Stimulated activated CD4-positive, alpha-beta T cell treated with anti-CD3 and anti-CD28 coated beads, TNF-alpha, amount 100 ng/mL, for 4 hours (primary cell): ENCODE results near the gene CUEDC1.
A peak's percentile ranks its signal among the peaks of the same experiment; 100 is the strongest.

Source experiments
- DNase-seq, 3 experiments: peaks; one replicate each; pipeline ENCODE4 v3.0.0-alpha.2; 2020; ENCODE audit warnings: low read depth in 3 of 3

Gene CUEDC1

GRCh38 chr17:57957120-57957850 is 2.1 kb upstream of the CUEDC1 start:
- no peak for DNase-seq

DNA sequence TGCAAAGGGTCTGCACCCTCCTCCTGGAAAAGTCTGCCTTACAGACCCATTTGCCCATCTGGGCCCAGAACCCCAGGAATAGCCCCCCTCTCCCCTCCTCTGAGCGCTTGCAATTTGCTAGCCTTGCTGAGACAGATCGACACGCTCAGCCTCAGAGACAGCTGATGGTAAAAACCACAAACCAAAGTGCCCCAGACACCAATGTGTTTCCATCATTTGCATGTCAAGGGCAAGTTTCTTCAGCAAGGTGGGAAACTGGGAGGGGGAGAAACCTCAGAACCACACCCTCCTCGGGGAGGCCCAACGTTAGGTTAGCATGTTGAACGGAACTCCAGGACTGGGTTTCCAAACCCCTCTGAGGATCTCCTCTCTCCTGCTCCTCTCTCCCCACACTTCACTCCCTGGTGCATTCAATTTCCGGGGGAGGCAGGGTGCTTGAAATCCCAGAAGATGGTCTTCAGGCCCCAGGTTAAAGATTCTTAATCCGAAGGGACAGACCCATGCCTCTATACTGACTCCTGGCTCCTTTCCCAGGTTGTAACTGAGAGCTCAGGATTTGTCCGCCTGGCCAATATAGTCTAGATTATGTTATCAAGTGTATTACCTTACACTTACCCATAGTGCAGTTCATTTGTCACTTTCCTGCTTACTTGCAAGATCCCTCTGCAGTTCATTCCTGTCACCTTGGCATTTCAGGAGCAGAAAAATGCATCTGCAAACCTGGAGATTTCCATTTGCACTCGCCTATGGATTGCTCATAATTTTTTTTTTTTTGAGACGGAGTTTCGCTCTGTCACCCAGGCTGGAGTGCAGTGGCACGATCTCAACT is 1.3 kb upstream of the CUEDC1 start:
- no peak for DNase-seq

DNA sequence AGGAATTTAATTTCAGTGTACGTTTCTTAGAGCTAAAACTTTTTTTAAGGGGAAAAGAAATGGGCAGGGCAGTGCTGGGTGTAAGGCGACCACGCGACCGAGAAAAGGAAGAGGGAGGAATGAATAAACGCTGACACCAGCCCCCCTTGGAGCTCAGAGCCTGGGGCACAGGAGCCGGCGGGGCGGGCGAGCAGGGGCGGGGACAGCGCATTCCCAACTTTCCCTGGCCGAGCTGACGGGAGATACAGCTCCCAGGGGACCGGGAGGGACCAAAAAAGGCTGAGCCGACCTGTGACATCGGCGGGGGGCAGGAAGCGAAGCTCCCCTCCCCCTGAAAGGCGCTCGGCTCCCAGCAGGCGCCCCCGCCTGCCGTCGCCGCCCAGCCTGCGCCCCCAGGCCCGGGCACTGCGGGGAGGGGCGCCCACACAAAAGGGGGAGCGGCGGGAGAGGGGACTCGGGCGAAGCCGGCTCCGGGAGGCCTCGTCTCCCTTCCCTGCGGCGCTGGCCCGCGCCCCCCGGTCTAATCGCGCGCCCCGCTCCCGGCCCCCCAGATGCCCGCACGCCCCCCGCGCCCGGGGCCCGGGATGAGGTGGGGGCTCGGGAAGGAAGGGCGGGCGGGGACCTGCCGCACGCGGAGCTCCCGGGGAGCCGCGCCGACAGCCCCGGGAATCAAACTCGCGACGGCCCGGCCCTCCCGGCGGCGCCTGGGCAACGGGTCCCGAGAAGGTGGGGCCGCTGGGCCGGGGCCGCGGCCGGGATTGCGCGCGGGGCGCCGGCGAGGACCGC is 622 bp downstream of the CUEDC1 start:
- no peak for DNase-seq

DNA sequence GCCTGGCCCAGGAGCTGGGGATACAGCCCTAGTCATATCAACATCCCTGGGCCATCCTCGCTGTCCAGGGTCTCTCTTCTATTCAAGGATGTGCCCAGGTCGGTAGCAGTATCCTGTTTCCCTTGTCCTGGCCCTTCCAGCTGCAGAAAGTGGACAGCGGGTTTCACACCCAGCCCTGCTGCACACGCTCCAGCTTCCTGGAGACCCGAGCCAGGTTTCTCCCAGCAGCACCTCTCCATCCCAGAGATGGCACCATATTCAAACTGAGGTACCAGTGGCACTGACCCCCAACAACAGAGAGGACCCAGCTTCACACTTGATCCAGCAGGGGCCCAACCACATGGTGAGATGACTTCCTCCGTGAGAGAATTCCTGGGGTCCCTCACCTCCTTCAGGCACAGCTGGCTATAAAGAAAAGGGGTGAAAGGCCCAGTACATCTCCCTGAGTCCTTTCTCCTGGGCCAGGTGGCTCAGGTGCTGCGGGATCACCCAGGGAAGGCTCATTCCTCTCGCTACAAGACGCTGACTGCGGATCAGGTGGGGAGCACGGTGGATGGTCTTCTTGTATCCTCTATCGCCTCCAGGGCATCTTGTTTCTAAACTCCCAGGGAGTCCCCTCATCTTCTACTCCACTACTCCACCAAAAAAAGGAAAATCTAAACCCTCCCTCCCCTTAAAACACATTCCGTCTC is 1.4 kb downstream of the CUEDC1 start:
- no peak for DNase-seq

DNA sequence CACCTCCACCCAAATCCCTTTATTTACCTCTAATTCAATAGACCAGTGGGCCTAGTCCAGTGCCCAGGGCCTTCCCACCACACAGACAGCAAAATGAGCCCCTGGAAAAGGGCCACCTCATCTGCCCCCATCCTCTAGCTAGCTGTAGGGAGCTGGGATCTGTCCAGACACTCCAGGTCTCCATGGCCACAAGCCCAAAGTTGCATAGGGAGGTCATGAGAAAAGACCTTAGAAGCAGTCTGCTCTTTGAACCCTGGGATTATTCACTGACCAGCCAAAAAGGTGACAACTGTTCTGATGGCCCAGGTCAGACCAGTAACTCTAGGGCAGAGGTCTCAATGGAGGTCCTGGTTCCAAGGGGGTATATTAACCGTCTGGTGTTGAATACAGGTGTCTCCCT is 2.0 kb downstream of the CUEDC1 start:
- DNase-seq = no peak

- DNase-seq = no peak
Observed at GRCh38 chr17:57949649-57950048, 5.6 kb downstream of the CUEDC1 start.

DNA sequence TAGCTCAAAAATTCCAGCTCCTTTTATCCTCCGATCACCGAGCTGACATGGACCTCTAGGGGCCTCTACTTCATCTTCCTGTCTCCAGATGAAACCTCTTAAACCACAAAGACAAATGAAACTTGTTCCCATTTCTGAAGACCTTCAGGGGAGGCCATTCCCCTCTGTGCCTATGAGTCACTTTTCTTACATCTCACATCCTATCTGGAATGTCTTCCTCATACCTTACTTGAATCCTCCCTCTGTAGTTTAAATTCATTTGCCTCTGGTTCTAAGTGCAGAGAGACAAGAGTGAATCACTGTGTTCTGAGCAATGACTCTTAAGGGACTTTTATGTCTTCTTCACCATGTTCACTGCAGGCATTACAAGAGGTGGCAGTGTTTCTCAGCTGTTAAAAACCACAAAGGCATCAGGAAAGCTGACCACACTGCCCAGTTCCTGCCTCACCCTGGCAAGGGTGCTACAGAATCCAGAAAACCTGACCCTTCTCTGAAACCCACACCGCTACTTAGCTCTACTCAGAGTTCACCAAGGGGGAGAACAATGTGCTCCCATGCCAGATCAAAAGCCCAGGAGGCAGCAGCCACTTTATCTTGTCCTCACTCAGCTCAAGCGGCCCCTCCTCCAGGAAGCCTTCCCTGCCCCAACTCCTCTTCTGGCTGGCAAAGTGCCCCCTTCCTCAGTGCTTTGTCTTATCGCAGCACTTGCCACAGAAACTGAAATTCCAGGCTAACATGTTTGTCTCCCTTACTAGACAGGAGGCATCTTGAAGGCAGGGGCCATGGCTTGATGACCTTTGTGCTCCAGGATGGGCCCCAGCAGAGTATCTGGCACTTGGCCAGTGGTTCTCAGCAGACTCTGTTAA is 6.4 kb downstream of the CUEDC1 start:
- no peak for DNase-seq

DNA sequence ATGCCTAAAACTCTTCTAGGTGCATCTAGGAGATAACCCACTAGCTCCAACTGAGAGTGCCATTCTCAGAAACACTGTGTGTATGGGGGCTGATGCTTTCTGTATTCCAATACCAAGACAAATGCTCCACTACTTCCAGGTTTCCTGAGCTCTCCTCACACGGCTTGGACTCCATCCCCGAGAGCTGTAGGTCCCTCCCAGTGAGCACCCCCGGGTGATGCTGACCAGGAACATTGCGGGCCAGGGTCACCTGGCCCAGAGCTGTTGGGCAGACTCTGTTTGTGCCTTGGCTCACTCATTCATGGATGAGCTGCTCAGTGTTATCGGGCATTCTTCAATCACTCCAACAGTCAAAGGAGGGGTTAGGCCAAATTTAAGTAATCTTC is 7.0 kb downstream of the CUEDC1 start:
- no peak for DNase-seq

- no peak for DNase-seq
Observed at GRCh38 chr17:57947369-57947768, 7.8 kb downstream of the CUEDC1 start.

DNA sequence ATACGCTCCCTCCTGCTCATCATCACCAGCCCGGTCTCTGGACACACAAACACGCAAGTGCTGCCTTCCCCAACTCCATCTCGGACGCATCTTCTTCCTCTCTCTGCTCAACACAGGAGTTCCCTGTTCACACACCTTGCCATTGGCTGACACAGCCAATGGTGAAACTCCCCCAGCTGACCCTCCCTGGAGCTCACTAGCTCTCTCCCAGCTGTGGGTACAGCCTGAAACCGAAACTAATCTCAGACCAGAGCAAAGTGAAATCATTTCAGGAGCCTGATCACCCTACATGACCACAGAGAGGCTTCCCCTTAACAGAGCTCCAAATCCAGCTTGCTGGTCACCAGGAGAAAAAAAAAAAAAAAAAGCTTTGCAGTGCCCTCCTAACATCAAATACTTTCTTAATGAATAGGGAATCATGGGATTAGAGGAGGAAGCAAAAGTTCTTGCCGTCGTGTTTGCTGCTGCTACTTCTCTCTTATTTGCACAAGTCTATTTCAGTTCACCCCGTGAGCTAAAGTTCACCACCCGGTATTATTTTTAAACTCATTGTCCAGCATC is 8.3 kb downstream of the CUEDC1 start:
- DNase-seq = no peak

GRCh38 chr17:57945996-57946797 is 9.0 kb downstream of the CUEDC1 start:
- DNase-seq = no peak

GRCh38 chr17:57944908-57945307 is 10.3 kb downstream of the CUEDC1 start:
- no peak for DNase-seq

GRCh38 chr17:57943645-57944044 is 11.6 kb downstream of the CUEDC1 start:
- no peak for DNase-seq

GRCh38 chr17:57943140-57943539 is 12.1 kb downstream of the CUEDC1 start:
- DNase-seq = no peak

- no peak for DNase-seq
Observed at GRCh38 chr17:57941384-57942370, 13.5 kb downstream of the CUEDC1 start.

DNA sequence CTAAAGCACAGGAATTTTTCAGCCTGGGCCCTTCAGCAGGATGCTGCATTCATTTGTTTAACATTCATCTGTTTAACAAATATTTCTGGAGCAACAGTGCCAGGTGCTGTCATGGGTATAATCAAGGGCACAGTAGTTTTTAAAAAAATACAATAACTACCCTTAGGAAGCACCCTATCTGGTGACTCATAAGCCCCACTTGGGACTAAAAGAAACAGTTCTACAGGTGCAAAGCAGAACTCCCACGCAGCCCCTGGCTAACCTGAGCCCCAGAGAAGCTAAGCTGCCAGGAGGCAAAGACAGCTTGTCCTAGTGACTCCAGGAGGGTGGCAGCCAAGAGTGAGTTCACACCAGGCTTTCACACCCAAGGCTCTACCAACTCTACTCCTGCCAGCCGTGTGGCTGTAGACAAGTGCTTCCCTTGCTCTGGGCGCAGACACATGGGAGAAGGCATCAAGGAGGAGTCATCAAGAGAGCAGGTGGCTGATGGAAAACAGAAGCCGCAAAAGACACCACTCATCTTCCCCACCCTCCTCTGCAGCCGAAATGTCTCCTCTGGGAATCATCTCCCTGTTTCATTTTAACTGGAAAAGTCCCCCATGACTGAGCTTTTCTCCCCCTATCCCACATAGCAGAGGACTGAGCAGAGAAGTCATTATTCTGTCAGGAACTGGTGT is 14.4 kb downstream of the CUEDC1 start:
- DNase-seq = no peak

GRCh38 chr17:57940231-57940630 is 15.0 kb downstream of the CUEDC1 start:
- DNase-seq = no peak

GRCh38 chr17:57939797-57940196 is 15.4 kb downstream of the CUEDC1 start:
- DNase-seq = peak in 1 of 3 experiments; percentile 31
